Panc1 (cell line): ENCODE results near the gene TWIST2.

Experiments
- POLR2AphosphoS5 ChIP-seq: IDR thresholded peaks from 2 replicates; pipeline ENCODE4 v1.6.1; 2012; ENCODE audit warnings: mild to moderate bottlenecking, low read depth, low read length, moderate library complexity
- TCF7L2 ChIP-seq: IDR thresholded peaks from 2 replicates; pipeline ENCODE4 v1.6.1; 2011; ENCODE audit warnings: mild to moderate bottlenecking, low read depth, low read length, inconsistent platforms
- TF ChIP-seq, protein P1 (sequence below): fragments of 450-650 bp; IDR thresholded peaks from 2 replicates; pipeline ENCODE4 v1.5.1; 2017; ENCODE audit warnings: mild to moderate bottlenecking
- TF ChIP-seq, protein P2 (sequence below), 2 experiments: IDR thresholded peaks; 2 replicates each; pipeline ENCODE4 v1.6.1; 2011 to 2012; ENCODE audit warnings: low read depth in 2 of 2, control low read depth in 1 of 2, low read length in 1 of 2, mild to moderate bottlenecking in 1 of 2, moderate library complexity in 1 of 2; ENCODE audit not compliant: insufficient read depth in 1 of 2

DNA sequence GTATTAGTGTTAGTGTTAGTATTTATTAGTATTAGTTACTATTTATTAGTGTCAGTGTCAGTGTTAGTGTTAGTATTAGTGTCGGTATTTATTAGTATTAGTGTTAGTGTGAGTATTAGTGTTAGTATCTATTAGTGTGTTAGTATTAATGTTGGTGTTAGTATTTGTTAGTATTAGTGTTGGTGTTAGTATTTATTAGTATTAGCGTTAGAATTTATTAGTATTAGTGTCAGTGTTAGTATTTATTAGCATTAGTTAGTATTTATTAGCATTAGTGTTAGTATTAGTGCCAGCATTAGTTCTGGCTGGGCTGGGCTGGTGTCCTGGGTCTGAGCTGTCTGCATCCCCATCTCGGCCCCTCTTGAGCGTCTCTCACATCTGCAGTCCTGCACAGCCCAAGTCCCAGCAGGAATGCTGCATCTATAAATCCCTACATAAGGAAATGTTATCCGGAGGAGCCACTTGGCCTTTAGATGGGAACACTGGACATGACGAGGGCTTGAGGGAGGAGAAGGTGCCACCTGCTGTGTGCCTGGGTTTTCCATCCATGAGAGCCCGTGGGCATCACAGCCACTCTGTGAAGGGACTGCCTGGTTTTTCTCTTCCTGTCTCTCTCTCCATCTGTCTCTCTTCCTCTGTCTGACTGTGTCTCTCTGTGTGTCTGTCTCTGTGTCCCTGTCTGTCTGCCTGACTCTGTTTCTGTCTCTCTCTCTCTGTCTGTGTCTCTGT lies 33.6 kb downstream of the TWIST2 start:
- TF ChIP-seq, protein P1, sequence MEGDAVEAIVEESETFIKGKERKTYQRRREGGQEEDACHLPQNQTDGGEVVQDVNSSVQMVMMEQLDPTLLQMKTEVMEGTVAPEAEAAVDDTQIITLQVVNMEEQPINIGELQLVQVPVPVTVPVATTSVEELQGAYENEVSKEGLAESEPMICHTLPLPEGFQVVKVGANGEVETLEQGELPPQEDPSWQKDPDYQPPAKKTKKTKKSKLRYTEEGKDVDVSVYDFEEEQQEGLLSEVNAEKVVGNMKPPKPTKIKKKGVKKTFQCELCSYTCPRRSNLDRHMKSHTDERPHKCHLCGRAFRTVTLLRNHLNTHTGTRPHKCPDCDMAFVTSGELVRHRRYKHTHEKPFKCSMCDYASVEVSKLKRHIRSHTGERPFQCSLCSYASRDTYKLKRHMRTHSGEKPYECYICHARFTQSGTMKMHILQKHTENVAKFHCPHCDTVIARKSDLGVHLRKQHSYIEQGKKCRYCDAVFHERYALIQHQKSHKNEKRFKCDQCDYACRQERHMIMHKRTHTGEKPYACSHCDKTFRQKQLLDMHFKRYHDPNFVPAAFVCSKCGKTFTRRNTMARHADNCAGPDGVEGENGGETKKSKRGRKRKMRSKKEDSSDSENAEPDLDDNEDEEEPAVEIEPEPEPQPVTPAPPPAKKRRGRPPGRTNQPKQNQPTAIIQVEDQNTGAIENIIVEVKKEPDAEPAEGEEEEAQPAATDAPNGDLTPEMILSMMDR, result no peak
- no peak for TF ChIP-seq POLR2AphosphoS5
- TF ChIP-seq, protein P2, sequence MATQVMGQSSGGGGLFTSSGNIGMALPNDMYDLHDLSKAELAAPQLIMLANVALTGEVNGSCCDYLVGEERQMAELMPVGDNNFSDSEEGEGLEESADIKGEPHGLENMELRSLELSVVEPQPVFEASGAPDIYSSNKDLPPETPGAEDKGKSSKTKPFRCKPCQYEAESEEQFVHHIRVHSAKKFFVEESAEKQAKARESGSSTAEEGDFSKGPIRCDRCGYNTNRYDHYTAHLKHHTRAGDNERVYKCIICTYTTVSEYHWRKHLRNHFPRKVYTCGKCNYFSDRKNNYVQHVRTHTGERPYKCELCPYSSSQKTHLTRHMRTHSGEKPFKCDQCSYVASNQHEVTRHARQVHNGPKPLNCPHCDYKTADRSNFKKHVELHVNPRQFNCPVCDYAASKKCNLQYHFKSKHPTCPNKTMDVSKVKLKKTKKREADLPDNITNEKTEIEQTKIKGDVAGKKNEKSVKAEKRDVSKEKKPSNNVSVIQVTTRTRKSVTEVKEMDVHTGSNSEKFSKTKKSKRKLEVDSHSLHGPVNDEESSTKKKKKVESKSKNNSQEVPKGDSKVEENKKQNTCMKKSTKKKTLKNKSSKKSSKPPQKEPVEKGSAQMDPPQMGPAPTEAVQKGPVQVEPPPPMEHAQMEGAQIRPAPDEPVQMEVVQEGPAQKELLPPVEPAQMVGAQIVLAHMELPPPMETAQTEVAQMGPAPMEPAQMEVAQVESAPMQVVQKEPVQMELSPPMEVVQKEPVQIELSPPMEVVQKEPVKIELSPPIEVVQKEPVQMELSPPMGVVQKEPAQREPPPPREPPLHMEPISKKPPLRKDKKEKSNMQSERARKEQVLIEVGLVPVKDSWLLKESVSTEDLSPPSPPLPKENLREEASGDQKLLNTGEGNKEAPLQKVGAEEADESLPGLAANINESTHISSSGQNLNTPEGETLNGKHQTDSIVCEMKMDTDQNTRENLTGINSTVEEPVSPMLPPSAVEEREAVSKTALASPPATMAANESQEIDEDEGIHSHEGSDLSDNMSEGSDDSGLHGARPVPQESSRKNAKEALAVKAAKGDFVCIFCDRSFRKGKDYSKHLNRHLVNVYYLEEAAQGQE (IDR thresholded peaks at IDR 0.05; ENCODE audit: insufficient read depth in 1 of 2, low read depth in 2 of 2, low read length in 1 of 2), result no peak
- TF ChIP-seq TCF7L2, result no peak
